CD14-positive monocyte (primary cell): ENCODE results near the gene MORN1. TPM values are rescaled to one million over a fixed set of nuclear protein-coding genes. Genes with fewer than 3 reads are reported as not detected.

Source experiments
- DNase-seq, 3 donors: peaks; one replicate each; pipeline ENCODE4 v3.0.0-alpha.2; 2011 to 2022
- H2AFZ ChIP-seq: 2 replicates; pipeline ENCODE4 v1.6.0; 2012; ENCODE audit warnings: mild to moderate bottlenecking, low read depth, low read length, inconsistent platforms; ENCODE audit not compliant: insufficient read depth, poor library complexity, severe bottlenecking
- H3K27ac ChIP-seq, 2 donors: 1 replicate in 1 of 2; 2 replicates in 1 of 2; pipeline ENCODE4 v1.5.1; 2012 to 2013; ENCODE audit warnings: low read length in 2 of 2, control low read depth in 1 of 2, inconsistent platforms in 1 of 2, low read depth in 1 of 2, mild to moderate bottlenecking in 1 of 2
- H3K27me3 ChIP-seq, 2 donors: one replicate each; pipeline versions ENCODE4 v1.6.0 to v1.6.1; 2011 to 2013; ENCODE audit warnings: low read length in 2 of 2; ENCODE audit not compliant: control insufficient read depth in 2 of 2, insufficient read depth in 2 of 2
- H3K36me3 ChIP-seq, 2 donors: replicated peaks in 1 of 2; 1 replicate in 1 of 2; 2 replicates in 1 of 2; pipeline versions ENCODE4 v1.5.1 to v1.6.1; 2012 to 2013; ENCODE audit warnings: low read length in 2 of 2, control low read depth in 1 of 2, inconsistent platforms in 1 of 2, mild to moderate bottlenecking in 1 of 2; ENCODE audit not compliant: insufficient read depth in 2 of 2, control insufficient read depth in 1 of 2
- H3K4me1 ChIP-seq, 2 donors: 1 replicate in 1 of 2; 2 replicates in 1 of 2; pipeline versions ENCODE4 v1.5.1 to v1.6.1; 2012 to 2013; ENCODE audit warnings: low read length in 2 of 2, control low read depth in 1 of 2, inconsistent platforms in 1 of 2, mild to moderate bottlenecking in 1 of 2, moderate library complexity in 1 of 2; ENCODE audit not compliant: insufficient read depth in 2 of 2, control insufficient read depth in 1 of 2
- H3K4me2 ChIP-seq: replicated peaks from 2 replicates; pipeline ENCODE3; 2012; ENCODE audit warnings: low read length, moderate library complexity, mild to moderate bottlenecking; ENCODE audit not compliant: poor library complexity, severe bottlenecking; ENCODE audit errors: extremely low read depth
- H3K4me3 ChIP-seq, 3 experiments: fragments of 200-600 bp in 1 of 3; sonication (generic) in 1 of 3; replicated peaks in 1 of 3; 1 replicate in 2 of 3; 2 replicates in 1 of 3; pipeline ENCODE4 v1.5.1; 2011 to 2013; ENCODE audit warnings: low read length in 3 of 3, mild to moderate bottlenecking in 3 of 3, control low read depth in 2 of 3, low read depth in 2 of 3, inconsistent platforms in 1 of 3, moderate library complexity in 1 of 3
- H3K79me2 ChIP-seq: 2 replicates; pipeline ENCODE4 v1.6.0; 2012; ENCODE audit warnings: mild to moderate bottlenecking, control low read depth, inconsistent platforms, low read length, moderate library complexity; ENCODE audit not compliant: insufficient read depth
- H3K9ac ChIP-seq: 2 replicates; pipeline ENCODE4 v1.6.0; 2017; ENCODE audit warnings: low read length, mild to moderate bottlenecking; ENCODE audit not compliant: insufficient read depth, poor library complexity, severe bottlenecking
- H3K9me3 ChIP-seq, 2 donors: replicated peaks in 1 of 2; 1 replicate in 1 of 2; 2 replicates in 1 of 2; pipeline versions ENCODE4 v1.5.1 to v1.6.1; 2012 to 2013; ENCODE audit warnings: low read length in 2 of 2, control low read depth in 1 of 2; ENCODE audit not compliant: control insufficient read depth in 1 of 2, insufficient read depth in 1 of 2
- H4K20me1 ChIP-seq: 2 replicates; pipeline ENCODE4 v1.6.0; 2012; ENCODE audit warnings: mild to moderate bottlenecking, low read length, control low read depth, moderate library complexity; ENCODE audit not compliant: insufficient read depth
- H3K27ac Mint-ChIP-seq, 7 donors: one replicate each; pipeline ENCODE4 v1.8.0; 2020; ENCODE audit warnings: mild to moderate bottlenecking in 7 of 7, mixed read lengths in 7 of 7, moderate library complexity in 6 of 7, inconsistent platforms in 2 of 7
- H3K27me3 Mint-ChIP-seq, 3 donors: one replicate each; pipeline ENCODE4 v1.8.0; 2021 to 2022; ENCODE audit warnings: low read depth in 3 of 3, mild to moderate bottlenecking in 3 of 3, mixed read lengths in 3 of 3, moderate library complexity in 3 of 3, inconsistent platforms in 1 of 3
- H3K36me3 Mint-ChIP-seq, 2 donors: one replicate each; pipeline ENCODE4 v1.8.0; 2020; ENCODE audit warnings: mixed read lengths in 2 of 2, inconsistent platforms in 1 of 2, mild to moderate bottlenecking in 1 of 2
- H3K4me1 Mint-ChIP-seq: one replicate; pipeline ENCODE4 v1.8.0; 2020; ENCODE audit warnings: mild to moderate bottlenecking, mixed read lengths
- H3K4me3 Mint-ChIP-seq, 2 donors: one replicate each; pipeline ENCODE4 v1.8.0; 2020; ENCODE audit warnings: mild to moderate bottlenecking in 2 of 2, mixed read lengths in 2 of 2, moderate library complexity in 1 of 2
- H3K9me3 Mint-ChIP-seq, 7 donors: one replicate each; pipeline ENCODE4 v1.8.0; 2020 to 2022; ENCODE audit warnings: mixed read lengths in 7 of 7, mild to moderate bottlenecking in 6 of 7, moderate library complexity in 6 of 7, inconsistent platforms in 2 of 7
- CTCF ChIP-seq: fragments of 200-600 bp; IDR thresholded peaks from one replicate; pipeline ENCODE4 v1.8.0; 2022; ENCODE audit warnings: antibody characterized with exemption, mild to moderate bottlenecking
- WGBS: methylation state at CpG from one replicate; pipeline ENCODE4 v1.1.5; 2013; ENCODE audit warnings: missing lambda C conversion rate; ENCODE audit not compliant: insufficient coverage; 5-methylcytosine and 5-hydroxymethylcytosine counted together
- intact Hi-C, 2 donors: fragments of 100-400 bp; cut with micrococcal nuclease; formaldehyde crosslinking; loops; one replicate each; pipeline versions ENCODE4 v1.15.0 to v1.15.1; 2023
- polyA plus RNA-seq, 3 donors: library from polyadenylated mRNA; depleted of rRNA in 1 of 3; unstranded in 2 of 3; stranded (reverse) in 1 of 3; fragments of 300-500 nt in 2 of 3; fragments of >200 nt in 1 of 3; fragmentation: Illumina TruSeq in 2 of 3; gene quantifications; 1 replicate in 2 of 3; 2 replicates in 1 of 3; pipeline ENCODE4 v1.2.3, GENCODE V29; 2012 to 2021

Gene MORN1
- polyA plus RNA-seq, 3 donors: 1.5 to 3.0 (median 1.7) TPM

- WGBS: 87% methylated on average over 40 of the region's 41 CpGs
- Mint-ChIP-seq H3K27ac (no peak overlapping the region), H3K9me3 (no peaks in the 10 kb centered on the region), H3K4me3 (no peak overlapping the region), H3K27me3 (peaks cover 0 to 3% (median 0%) of the 10 kb centered on the region in 3 donors), H3K36me3 (no peaks in the 10 kb centered on the region), H3K4me1 (peaks cover under 1% of the 10 kb centered on the region)
- H3K4me2 ChIP-seq: no peak overlapping the region
- H4K20me1 ChIP-seq: no peaks in the 10 kb centered on the region
- H3K79me2 ChIP-seq: no peaks in the 10 kb centered on the region
- no peak for TF ChIP-seq CTCF
- H2AFZ ChIP-seq: no peak overlapping the region
- no peaks in the 10 kb centered on the region for H3K27me3 ChIP-seq
- no peak overlapping the region for H3K27ac ChIP-seq
- H3K4me3 ChIP-seq: no peak overlapping the region
- intact Hi-C loops: no loop called here
- H3K9me3 ChIP-seq: no peaks in the 10 kb centered on the region
- peaks cover 0 to under 1% of the 10 kb centered on the region in 2 donors for H3K4me1 ChIP-seq
- no peaks in the 10 kb centered on the region for H3K36me3 ChIP-seq
- DNase-seq: no peak
- H3K9ac ChIP-seq: no peak overlapping the region
These were observed 6.3 kb downstream of the MORN1 start for GRCh38 chr1:2384941-2385481.

- TF ChIP-seq CTCF: no peak
- H3K4me2 ChIP-seq: no peak overlapping the region
- H4K20me1 ChIP-seq: no peaks in the 10 kb centered on the region
- no peak overlapping the region for H3K9ac ChIP-seq
- no peak overlapping the region for H3K27ac ChIP-seq
- Mint-ChIP-seq H3K9me3 (peaks cover 0 to 3% (median 0%) of the 10 kb centered on the region in 7 donors), H3K27me3 (peaks cover 0 to 3% (median 0%) of the 10 kb centered on the region in 3 donors), H3K27ac (no peak overlapping the region), H3K4me3 (no peak overlapping the region), H3K36me3 (no peaks in the 10 kb centered on the region), H3K4me1 (peaks cover 5% of the 10 kb centered on the region)
- 100% methylated on average over 4 of the region's 21 CpGs for WGBS
- no peaks in the 10 kb centered on the region for H3K79me2 ChIP-seq
- H3K4me1 ChIP-seq: peaks cover 4 to 6% of the 10 kb centered on the region in 2 donors
- H3K9me3 ChIP-seq: no peaks in the 10 kb centered on the region
- H3K36me3 ChIP-seq: no peaks in the 10 kb centered on the region
- DNase-seq: no peak
- H3K27me3 ChIP-seq: no peaks in the 10 kb centered on the region
- intact Hi-C loops: no loop called here
- H2AFZ ChIP-seq: no peak overlapping the region
- no peak overlapping the region for H3K4me3 ChIP-seq
These were observed 7.1 kb downstream of the MORN1 start for GRCh38 chr1:2384130-2384860.
